ENCODE measurements around the gene SKP1.

- no peak for TF ChIP-seq CTCF (IDR thresholded peaks at IDR 0.05)
- TF ChIP-seq POLR2AphosphoS5 (IDR thresholded peaks at IDR 0.05) = no peak
- no peak for TF ChIP-seq POLR2A (IDR thresholded peaks at IDR 0.05)
Measured at GRCh38 chr5:134161513-134162395, 15.0 kb downstream of the SKP1 start.
